Skin of body (tissue), 2 donors: ENCODE data around the gene EDEM2. TPM values are rescaled to one million over a fixed set of nuclear protein-coding genes. Genes with fewer than 3 reads are reported as not detected.
A peak's percentile ranks its signal among the peaks of the same experiment; 100 is the strongest.
"Not testable (repeated sequence)": the region's sequence is repeated elsewhere in the genome, so short reads cannot be mapped to it uniquely, and the experiment has no call there.

Experiments
- DNase-seq: peaks from one replicate; lab custom pipeline; 2025; lab: John Stamatoyannopoulos, UW
- total RNA-seq: library from RNA; depleted of rRNA; stranded (reverse); fragments of >200 nt; gene quantifications from one replicate; pipeline ENCODE4 v1.2.3, GENCODE V29; 2014

Gene EDEM2
- total RNA-seq, 1 donor from 2014 or later, result 11.9 TPM

DNA sequence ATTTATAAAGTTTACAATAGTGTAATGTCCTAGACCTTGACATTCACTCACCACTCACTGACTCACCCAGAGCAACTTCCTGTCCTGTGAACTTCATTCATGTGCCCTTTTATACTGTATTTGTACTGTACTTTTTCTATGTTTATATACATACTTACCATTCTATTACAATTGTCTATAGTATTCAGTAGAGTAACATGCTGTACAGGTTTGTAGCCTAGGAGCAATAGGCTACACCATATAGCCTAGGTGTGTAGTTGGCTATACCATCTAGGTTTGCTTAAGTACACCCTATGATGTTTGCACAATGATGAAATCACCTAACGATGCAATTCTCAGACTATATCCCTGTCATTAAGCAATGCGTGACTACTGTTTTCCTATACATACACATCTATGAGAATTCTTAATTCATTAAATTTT, 17.5 kb downstream of the EDEM2 start:
- no peak for DNase-seq

DNA sequence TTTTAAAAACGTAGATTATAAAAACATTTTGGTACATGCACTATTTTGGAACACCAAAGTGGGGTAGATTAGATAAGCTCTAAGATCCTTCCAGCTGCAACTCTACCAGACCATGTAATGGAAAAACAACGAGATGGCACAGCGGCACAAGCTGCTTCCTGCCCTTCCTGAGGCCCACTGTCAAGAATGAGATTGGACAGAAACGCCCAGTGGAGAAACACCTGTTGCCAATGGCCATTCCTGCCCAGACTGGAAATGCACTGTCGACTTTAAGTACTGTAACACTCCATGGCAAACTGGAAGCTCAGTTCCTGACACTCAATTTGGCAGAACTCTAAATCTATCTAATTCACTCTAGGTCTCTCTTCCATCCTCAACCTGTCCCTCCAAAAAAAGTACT, 21.4 kb downstream of the EDEM2 start:
- no peak for DNase-seq

DNA sequence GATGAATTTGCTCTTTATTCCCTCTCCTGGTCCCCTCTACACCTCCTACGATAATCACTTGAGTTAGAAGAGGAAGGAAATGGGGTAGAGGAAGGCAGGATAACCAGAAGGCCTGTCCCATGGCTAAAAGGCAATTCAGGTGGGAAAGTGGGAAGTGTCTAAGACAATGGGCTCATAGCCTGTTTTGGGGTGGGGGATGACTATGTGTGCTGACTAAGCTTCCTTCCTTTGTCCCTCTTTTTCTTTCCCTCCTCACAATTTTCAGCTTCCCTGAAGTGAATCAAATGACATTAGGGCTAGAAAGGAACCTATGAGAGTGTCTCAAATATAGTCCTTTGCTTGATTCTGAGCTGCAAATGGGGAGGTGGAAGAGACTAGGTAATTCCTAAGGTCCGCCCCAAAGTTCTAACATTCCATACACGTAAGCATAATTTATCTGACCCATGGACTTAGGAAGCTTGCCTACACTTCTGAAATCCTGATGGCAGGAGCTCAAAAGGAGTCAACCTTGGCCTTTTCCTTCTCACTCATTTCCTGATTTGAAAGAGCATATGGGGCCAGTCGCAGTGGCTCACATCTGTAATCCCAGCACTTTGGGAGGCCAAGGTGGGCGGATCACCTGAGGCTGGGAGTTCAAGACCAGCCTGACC, 24.3 kb downstream of the EDEM2 start:
- DNase-seq, result no peak

DNA sequence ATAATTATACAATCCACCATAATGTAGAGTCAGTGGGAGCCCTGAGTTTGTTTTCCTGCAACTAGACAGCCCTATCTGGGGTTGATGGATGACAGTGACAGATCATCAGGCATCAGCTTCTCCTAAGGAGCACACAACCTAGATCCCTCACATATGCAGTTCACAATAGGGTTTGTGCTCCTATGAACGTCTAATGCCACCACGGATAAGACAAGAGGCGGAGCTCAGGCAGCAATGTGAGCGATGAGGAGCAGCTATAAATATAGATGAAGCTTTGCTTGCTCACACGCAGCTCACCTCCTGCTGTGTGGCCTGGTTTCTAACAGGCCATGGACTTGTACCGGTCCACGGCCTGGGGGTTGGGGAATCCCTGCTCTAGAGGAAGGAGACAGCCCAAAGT, 25.9 kb downstream of the EDEM2 start:
- DNase-seq, result no peak

DNA sequence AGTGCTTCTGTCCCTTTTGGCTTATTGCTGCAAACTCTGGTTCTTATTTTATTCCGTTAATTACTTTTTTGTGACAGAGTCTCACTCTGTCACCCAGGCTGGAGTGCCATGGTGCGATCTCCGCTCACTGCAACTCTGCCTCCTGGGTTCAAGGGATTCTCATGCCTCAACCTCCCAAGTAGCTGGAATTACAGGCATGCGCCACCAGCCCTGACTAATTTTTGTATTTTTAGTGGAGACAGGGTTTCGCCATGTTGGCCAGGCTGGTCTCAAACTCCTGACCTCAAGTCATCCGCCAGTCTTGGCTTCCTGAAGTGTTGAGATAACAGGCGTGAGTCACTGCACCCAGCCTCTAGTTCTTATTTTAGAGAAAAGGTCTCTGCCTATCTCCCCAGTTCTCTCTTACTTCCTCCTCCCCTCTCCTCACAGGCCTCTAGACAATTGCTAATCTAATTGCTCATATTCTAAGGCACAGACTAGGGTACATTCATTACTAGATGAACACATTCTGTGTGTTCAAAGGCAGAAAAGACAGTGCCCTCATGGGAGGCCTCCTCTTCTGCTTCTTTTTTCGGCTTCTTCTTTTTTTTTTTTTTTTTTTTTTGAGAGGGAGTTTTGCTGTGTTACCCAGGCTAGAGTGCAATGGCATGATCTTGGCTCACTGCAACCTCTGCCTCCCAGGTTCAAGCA, 27.0 kb downstream of the EDEM2 start:
- DNase-seq, result no peak

DNA sequence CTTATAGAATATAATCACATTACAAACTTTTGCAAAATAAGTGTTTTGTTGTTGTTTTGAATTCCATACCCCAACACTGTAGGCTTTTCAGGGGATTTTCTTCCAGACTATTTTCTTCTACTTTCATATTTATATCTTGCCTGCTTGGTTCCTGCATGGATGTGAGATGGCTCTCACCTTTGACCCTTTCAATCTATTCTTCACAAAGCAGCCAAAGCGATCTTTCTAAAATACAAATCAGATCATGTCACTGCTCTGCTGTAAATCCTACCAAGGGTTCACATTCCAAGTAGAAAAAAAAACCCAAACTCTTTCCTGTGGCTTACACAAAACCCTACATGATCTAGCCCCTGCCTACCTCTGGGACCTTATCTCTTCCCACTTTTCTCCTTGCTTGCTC, 29.5 kb downstream of the EDEM2 start:
- no peak for DNase-seq

DNA sequence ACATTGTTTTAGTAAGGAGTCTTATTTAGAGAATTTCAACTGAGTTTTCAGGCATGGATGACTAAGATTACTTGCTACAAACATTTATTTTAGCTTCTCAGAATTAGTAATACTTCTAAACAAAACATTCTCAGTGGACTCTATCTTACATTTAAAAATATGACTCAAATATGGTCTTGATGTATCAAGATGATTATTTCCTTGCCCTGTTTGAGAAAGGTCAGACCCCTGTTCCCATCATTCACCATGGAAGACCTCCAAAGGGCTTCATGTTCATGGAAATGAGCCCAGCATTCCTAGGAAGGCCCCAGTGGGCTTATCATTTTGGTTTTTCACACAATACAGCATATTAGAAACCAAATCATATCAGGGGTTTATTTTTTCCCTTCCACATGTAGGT, 29.9 kb downstream of the EDEM2 start:
- DNase-seq, result peak; percentile 26

DNA sequence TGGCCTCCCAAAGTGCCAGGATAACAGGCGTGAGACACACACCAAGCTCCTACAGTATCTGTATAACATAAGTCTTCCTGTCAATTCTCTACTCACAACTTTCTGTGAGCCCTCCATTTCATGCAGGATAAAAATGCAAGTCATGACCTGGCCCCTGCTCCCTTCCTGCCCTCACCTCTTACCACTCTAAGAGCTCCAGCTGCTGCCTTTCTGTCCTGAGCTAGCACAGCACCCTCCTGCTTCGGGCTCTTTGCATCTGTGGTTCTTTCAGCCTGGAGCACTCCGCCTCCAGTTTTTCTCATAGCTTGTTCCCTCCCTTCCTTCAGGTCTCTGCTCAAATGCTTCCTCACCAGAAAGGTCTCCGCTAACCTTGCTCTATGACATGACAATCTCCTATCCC, 30.9 kb downstream of the EDEM2 start:
- DNase-seq, result no peak

DNA sequence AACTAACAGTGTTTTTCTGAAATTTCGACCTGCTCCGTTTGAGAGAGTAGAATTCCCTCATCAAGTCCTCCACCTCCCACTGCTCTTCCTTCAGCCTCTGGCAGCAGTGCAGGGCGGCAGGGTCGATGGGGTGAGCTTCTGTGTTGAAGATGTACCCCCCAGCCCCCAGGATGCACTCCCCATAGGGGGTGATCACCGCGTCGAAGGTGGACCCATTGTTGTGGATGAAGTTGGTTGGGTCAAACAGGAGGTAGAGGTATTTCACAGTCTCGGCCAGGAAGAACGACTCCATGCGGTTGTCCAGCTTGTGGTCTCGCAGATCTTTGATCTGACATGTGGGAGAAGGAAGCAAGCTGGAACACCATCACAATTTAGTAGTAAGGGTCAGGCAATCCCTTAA, 31.5 kb downstream of the EDEM2 start:
- DNase-seq, result no peak

DNA sequence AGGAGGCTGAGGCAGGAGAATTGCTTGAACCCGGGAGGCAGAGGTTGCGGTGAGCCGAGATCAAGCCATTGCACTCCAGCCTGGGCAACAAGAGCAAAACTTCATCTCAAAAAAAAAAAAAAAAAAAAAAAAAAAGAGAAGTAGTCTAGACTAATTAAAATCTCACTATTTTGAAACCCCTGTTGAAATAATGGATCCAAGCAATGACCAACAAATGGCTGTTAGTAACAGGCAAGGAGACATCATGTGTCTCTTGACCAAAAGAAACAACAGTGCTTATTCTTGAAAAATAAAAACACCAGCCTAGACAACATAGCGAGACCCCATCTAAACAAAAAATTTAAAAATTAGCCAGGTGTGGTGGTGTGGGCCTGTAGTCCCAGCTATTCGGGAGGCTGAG, 34.9 kb downstream of the EDEM2 start:
- DNase-seq, result not testable (repeated sequence)

DNA sequence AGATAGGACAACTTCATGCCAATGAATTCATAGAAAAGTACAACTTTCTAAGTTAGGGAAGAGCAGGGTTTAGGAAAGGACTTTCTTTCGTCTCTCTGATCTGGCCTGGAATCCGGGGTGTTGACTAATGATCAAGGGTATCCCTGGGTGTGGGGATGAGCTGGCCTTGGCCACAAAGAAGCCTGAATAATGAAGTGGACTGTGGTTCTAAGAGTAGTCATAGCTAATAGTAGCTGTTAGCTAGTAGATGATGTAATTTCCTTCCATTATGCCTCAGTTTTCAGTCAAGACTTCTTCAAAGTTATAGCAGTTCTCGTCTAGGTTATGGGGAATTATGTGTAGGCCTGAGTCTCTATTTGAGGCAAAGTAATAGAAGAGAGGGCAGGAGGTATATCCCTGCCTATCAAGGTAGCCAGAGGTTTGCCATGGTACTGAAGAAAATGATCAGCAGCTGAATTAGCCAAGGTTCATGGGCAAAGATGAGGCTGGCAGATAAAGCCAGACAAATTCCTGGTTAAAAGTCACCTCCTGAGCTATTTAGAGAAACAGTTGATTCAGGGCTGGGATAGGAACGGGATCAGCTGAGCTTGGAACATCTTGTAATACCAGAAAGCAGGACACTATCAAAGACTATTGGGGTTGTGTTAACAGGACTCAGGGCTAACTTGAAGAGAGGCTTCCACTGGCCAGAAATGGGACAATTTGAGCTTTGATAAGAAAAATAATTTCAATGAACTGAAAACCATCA, 35.8 kb downstream of the EDEM2 start:
- no peak for DNase-seq

DNA sequence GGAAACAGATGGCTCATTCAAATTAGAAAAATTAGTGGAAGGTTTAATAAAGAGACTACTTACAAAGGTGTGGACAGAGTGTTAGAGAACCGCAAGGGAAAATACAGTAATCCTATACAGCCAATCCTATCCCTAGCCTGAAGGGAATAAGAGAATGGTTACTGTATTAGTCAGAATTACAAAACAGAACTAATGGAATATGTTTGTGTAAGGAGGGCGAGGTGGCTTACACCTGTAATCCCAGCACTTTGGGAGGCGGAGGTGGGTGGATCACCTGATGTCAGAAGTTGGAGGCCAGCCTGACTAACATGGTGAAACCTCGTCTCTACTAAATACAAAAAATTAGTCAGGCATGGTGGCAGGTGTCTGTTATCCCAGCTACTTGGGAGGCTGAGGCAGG, 38.2 kb downstream of the EDEM2 start:
- DNase-seq, result no peak

DNA sequence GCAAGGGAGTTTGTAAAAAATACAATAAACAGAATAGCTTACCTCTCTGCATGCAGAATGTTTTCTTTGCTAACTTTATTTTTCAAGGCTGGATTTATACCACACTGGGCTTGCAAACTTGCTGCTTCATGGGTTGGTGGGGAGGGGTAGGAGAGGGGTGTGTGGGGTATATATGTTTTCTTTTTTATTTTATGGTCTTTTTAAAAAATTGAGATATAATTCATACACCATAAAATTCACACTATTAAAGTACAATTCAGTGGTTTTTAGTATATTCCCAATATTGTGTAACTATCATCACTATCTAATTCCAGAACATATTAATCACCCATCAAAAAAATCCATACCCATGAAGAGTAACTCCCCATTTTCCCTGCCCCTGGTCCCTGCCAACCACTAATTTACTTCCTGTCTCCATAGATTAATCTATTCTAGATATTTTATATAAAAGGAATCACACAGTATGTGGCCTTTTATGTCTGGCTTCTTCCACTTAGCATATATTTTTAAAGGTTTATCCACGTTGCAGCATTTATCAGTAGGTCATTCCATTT, 40.2 kb downstream of the EDEM2 start:
- no peak for DNase-seq

DNA sequence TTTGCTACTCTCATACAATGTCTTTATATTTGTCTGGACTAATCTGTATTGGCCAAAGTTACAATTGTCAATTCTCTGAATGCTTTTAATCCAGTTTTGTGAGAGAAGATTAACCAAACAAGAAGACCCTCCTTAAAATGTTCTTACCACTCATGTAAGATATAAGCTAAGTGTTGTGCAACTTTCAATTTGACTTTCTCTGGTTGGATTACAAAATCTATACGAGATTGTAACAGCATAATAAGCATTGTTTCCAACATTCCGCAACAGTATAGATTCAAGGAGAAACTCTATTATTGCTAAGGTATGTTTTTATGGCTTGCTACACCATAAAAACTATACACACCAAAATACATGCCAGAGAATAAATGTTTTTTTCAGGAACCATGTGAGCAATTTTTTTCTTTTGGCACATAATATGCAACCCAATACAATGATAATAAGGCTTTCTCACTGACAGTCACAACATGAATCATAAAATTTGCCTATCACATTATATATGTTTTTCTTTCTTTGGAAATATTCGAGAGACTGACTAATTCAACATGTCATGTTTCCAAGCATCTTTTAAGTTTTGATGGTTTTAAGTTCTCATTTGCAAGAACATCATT, 42.3 kb downstream of the EDEM2 start:
- DNase-seq, result no peak

DNA sequence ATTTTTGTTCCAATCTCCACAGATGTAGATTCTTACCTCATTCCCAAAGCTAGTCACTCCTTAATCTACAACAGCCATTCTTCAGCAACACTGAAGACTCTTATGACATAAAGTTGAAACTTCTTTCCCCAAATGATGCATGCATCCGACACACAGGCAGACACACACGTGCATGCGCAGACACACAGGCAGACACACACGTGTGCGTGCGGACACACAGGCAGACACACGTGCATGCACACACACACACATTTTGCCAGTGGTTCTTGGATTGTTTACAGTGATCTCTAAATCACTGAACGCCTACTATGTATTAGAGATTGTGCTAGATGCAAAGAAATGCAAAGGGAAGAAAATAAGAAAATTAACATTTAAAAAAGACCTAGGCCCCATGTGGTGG, 45.5 kb downstream of the EDEM2 start:
- DNase-seq, result no peak

DNA sequence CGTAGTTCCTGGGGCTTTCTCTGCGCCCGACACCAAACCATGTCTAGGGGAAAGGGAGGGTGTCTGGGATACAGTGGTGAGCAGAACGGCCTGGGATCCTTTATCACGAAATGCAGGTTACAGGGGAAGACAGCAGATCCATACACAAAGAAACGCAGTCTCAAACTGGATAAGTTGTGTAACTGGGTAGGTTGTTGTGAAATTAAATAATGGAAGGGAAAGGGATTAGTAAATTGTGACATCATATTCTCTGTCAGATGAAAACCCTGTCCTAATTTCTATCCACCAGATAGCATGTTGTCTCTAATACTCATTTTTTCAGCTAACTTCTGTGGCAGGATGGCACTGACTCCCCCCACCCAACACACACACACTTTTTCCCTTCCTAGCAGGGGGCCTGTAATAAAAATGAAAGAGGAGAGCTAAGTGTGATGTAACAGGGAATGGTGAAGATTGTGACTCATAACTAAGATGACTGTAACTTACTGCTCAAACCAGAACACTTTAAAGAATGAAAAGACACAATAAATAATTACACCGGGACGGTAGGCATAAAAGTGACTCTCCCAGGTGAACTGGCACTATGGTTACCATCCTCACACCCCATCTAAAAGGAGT, 53.8 kb downstream of the EDEM2 start:
- DNase-seq, result no peak

DNA sequence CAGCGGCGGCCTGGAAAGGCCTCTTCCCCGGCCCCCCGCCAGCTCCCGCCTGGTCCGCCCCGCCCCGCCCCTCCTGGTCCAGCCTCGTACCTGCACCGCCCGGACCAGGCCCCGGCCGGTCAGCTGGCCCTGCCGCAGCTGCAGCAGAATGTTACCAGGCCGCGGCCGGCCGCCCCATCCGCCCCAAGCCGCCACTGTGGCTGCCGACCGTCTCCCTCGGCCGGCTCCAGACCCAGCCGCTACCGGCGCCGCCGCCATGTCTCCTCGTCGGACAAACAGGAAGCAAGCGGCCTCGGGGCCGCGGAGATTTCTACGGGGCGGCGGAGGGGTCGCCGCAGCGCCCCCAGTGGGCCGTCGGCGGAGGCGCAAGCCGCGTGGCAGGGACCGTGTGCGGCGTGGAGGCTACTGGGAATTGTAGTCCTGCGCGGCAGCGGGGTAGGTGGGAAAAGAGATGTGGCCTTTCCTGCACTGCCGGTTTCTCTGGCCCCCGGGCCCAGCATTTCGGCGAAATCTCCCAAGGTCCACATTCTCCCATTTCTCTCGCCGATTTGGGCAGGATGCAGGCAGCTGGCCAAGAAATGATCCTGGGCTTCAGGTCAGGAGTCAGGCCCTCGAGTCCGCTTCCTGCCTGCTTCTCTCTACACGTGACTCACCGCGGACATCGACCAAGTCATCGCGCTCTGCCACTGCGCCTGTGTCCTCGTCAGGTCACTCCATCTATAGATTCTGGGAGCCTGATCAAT, 54.4 kb downstream of the EDEM2 start, which contains the start of gene TRPC4AP:
TSS of gene TRPC4AP (minus strand) at position 284 of the 743 bp plus-strand sequence. CDS start at position 258, 26 bp downstream.
- DNase-seq, result peak; percentile 90

DNA sequence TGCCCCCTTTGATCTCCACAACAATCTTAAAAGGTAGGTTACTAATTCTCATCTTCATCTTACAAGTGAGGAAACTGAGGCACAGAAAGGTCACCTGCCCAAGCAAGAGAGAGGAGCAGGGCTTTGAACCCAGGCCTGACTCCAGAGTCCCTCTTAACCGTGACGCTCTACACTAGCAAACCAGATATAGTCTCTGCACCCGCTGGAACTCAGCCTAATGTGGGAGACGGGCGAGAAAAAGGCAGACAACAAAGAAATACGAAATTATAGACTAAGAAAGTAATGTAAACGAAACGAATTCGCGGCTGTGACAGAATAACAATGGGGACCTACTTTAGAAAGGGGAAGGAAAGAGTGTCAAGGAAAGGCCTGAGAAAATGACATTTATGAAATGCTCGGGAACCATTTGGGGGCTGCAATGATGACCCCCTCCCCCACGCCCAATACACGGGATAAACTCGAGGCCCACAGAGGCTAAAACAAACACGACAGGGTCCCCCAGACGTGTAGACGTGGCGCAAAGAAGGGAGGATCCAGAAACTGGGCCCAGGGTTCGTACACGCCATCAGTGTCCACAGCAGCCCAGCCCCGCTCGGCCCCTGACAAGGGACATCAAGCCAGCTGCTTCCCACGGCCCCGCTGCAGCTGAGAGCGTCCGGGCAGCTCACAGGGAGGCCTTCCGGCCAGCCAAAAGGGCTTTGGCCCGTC, 55.2 kb downstream of the EDEM2 start:
- no peak for DNase-seq

DNA sequence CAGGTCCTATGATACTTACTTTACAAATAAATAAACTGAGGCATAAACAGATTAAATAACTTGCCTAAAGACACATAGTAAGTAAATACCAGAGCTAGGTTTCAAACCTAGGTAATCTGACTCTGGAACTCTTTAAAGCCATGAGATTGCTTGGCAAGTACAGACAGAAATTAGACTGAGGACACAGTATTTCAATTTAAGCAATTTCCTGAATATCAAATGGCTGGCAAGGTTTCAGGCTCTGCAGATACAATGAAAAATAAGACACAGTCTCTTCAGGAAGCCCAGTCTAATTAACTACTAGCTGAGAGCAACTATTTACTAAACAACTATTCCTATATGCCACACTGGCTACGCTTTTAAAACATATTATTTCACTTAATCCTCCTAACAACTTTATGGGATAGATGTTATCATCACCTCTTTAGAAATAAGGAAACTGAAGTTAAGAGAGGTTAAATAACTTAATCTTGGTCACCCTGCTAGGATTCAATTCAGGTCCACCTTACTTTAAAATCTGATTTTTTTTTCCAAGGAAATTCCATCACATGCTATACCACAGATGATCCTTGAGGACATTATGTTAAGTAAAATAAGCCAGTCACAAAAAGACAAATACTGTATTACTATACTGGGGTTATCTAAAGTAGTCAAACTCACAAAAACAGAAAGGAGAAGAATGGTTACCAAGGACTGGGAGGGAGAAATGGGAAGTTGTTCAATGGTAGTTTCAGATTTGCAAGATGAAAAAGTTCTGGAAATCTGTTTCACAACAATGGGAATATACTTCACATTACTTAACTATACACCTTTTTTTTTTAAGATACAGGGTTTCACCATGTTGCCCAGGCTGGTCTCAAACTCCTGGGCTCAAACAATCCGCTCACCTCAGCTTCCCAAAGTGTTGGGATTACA, 58.6 kb downstream of the EDEM2 start:
- no peak for DNase-seq
